GM04503 (cell line): Measurements from ENCODE around the gene SCPEP1.
"Not testable (repeated sequence)": the region's sequence is repeated elsewhere in the genome, so short reads cannot be mapped to it uniquely, and the experiment has no call there.

Experiments used
- DNase-seq: peaks from one replicate; pipeline ENCODE4 v3.0.0-alpha.2; 2012; ENCODE audit warnings: low read depth

The SCPEP1 gene

GRCh38 chr17:56965241-56965640 lies 12.7 kb upstream of the SCPEP1 start:
- DNase-seq: not testable (repeated sequence)

- DNase-seq: not testable (repeated sequence)
These were observed 12.2 kb upstream of the SCPEP1 start for GRCh38 chr17:56965681-56966080.

- DNase-seq: no peak
These were observed 11.6 kb upstream of the SCPEP1 start for GRCh38 chr17:56966338-56966737.

GRCh38 chr17:56970974-56971373 lies 7.0 kb upstream of the SCPEP1 start:
- DNase-seq: no peak

- DNase-seq: no peak
These were observed 5.7 kb upstream of the SCPEP1 start for GRCh38 chr17:56972111-56972730.

- DNase-seq: no peak
These were observed 4.4 kb upstream of the SCPEP1 start for GRCh38 chr17:56973520-56973919.

GRCh38 chr17:56974055-56974454 lies 3.9 kb upstream of the SCPEP1 start:
- DNase-seq: no peak

- no peak for DNase-seq
These were observed 2.3 kb upstream of the SCPEP1 start for GRCh38 chr17:56975656-56976055.

GRCh38 chr17:56976941-56977608 lies 856 bp upstream of the SCPEP1 start:
- DNase-seq: no peak

- DNase-seq: no peak
These were observed 635 bp downstream of the SCPEP1 start for GRCh38 chr17:56978441-56979090.

- no peak for DNase-seq
These were observed 1.2 kb downstream of the SCPEP1 start for GRCh38 chr17:56979091-56979480.

- not testable (repeated sequence) for DNase-seq
These were observed 2.6 kb downstream of the SCPEP1 start for GRCh38 chr17:56980526-56980925.

- no peak for DNase-seq
These were observed 4.4 kb downstream of the SCPEP1 start for GRCh38 chr17:56982312-56982711.

- no peak for DNase-seq
These were observed 5.4 kb downstream of the SCPEP1 start for GRCh38 chr17:56983366-56983765.

GRCh38 chr17:56985371-56986162 lies 7.6 kb downstream of the SCPEP1 start:
- no peak for DNase-seq

- DNase-seq: no peak
These were observed 9.4 kb downstream of the SCPEP1 start for GRCh38 chr17:56987283-56987834.

- no peak for DNase-seq
These were observed 11.1 kb downstream of the SCPEP1 start for GRCh38 chr17:56988901-56989572.

- no peak for DNase-seq
These were observed 14.4 kb downstream of the SCPEP1 start for GRCh38 chr17:56992364-56992763.

- no peak for DNase-seq
These were observed 16.3 kb downstream of the SCPEP1 start for GRCh38 chr17:56994009-56994792.

- no peak for DNase-seq
These were observed 17.8 kb downstream of the SCPEP1 start for GRCh38 chr17:56995766-56996165.

GRCh38 chr17:56997313-56997712 lies 19.4 kb downstream of the SCPEP1 start:
- no peak for DNase-seq
